Measurements from ENCODE around the gene SBF2.

GRCh38 chr11:9851366-9851765 is 442.7 kb downstream of the SBF2 start:
- TF ChIP-seq GATA2 (IDR thresholded peaks at IDR 0.05; ENCODE audit: low read depth, low read length), result no peak
- no peak for TF ChIP-seq GATA3 (IDR thresholded peaks at IDR 0.05; ENCODE audit: low read depth, low read length)

Measured in SH-SY5Y (cell line).